ENCODE results near the gene RCCD1. TPM values are rescaled to one million over a fixed set of nuclear protein-coding genes. Genes with fewer than 3 reads are reported as not detected.

RCCD1 gene
- total and polyA plus RNA-seq, 2 of the 8 experiments (the other 6 are each of a cell fraction or from before 2014, with no cell fraction given) = 9.9 to 18.8 TPM

GRCh38 chr15:90966262-90966661, 11.6 kb downstream of the RCCD1 start:
- no peaks in the 10 kb centered on the region for H3K27me3 ChIP-seq (replicated peaks in 1 of 4; ENCODE audit: control insufficient read depth in 3 of 4, extremely low read depth in 1 of 4, insufficient read depth in 3 of 4, low read length in 3 of 4)
- no peak overlapping the region for H2AFZ ChIP-seq (ENCODE audit: low read length)
- H3K14ac ChIP-seq (ENCODE audit: insufficient read length) = no peak overlapping the region
- H2BK5ac ChIP-seq (ENCODE audit: low read depth, low read length) = no peak overlapping the region
- peaks cover 30 to 84% (median 62%) of the 10 kb centered on the region in 4 experiments for H3K36me3 ChIP-seq (ENCODE audit: control insufficient read depth in 2 of 4, insufficient read depth in 4 of 4, low read length in 3 of 4)
- H3K27ac ChIP-seq (ENCODE audit: low read depth, low read length) = no peak overlapping the region
- no peaks in the 10 kb centered on the region for H3K9me3 ChIP-seq (ENCODE audit: insufficient read depth in 2 of 2, low read depth in 1 of 2, low read length in 1 of 2)
- peaks cover 0 to 6% of the 10 kb centered on the region in 2 experiments; a peak in 1 of 4 replicates for H3K79me2 ChIP-seq (ENCODE audit: control insufficient read depth in 1 of 2, insufficient read depth in 2 of 2, low read length in 2 of 2)
- H3K23me2 ChIP-seq (ENCODE audit: low read depth, low read length) = no peaks in the 10 kb centered on the region
- no peak overlapping the region for H2BK120ac ChIP-seq (replicated peaks; ENCODE audit: low read depth, low read length)
- H3K18ac ChIP-seq (ENCODE audit: extremely low read depth, low read length) = no peak overlapping the region
- WGBS, 2 experiments (ENCODE audit: extremely low coverage in 1 of 2, insufficient coverage in 1 of 2, insufficient read length in 1 of 2, insufficient replicate concordance in 2 of 2, low coverage in 1 of 2, low lambda C conversion rate in 2 of 2, missing lambda C conversion rate in 1 of 2) = 89% methylated on average over 9 of the region's 9 CpGs; no CpG with 5 or more reads in 1 of the 2 experiments
- H3K4me3 ChIP-seq (ENCODE audit: extremely low read depth in 1 of 4, insufficient read depth in 2 of 4, low read depth in 3 of 4, low read length in 4 of 4) = no peak overlapping the region
- H3K4me1 ChIP-seq (replicated peaks in 1 of 4; ENCODE audit: control insufficient read depth in 3 of 4, insufficient read depth in 4 of 4, low read length in 3 of 4) = no peaks in the 10 kb centered on the region
- H4K8ac ChIP-seq (ENCODE audit: extremely low read depth, insufficient read depth, low read length) = no peak overlapping the region
- ChIA-PET POLR2A (ENCODE audit: partially characterized antibody) (interaction anchor here (0.6 to 1.5 kb wide), 6 partner anchors 9 to 384 kb away, joined by 3 to 8 read pairs (median 4); no protein-coding TSS in a partner anchor), CTCF (ENCODE audit: partially characterized antibody) (interaction anchor here (0.8 to 1.9 kb wide), 6 partner anchors 10 to 259 kb away, joined by 3 to 6 read pairs (median 4); no protein-coding TSS in a partner anchor)
- no peak overlapping the region for H3K9ac ChIP-seq (replicated peaks in 1 of 4; ENCODE audit: extremely low read depth in 1 of 4, low read depth in 3 of 4, low read length in 3 of 4)
- H3K79me1 ChIP-seq (ENCODE audit: low read depth, low read length) = no peaks in the 10 kb centered on the region
- H4K91ac ChIP-seq (replicated peaks; ENCODE audit: insufficient read length, low read length) = no peak overlapping the region
- no peak overlapping the region for H3K23ac ChIP-seq (ENCODE audit: insufficient read length)
- no peak overlapping the region for H2BK12ac ChIP-seq (ENCODE audit: low read depth, low read length)
- H2BK20ac ChIP-seq (ENCODE audit: low read length) = no peak overlapping the region
- H2BK15ac ChIP-seq (ENCODE audit: low read length) = no peak overlapping the region
- peaks cover 4 to 8% of the 10 kb centered on the region in 2 experiments for H4K20me1 ChIP-seq (replicated peaks in 1 of 2; ENCODE audit: control insufficient read depth in 1 of 2, insufficient read depth in 2 of 2, low read length in 2 of 2)
- H3K56ac ChIP-seq (replicated peaks; ENCODE audit: insufficient read length, low read depth, low read length) = no peak overlapping the region
- no peak overlapping the region for H4K5ac ChIP-seq (ENCODE audit: insufficient read length, low read depth, low read length)
- TF ChIP-seq POLR2AphosphoS5 (IDR thresholded peaks at IDR 0.05; ENCODE audit: low read depth, low read length) = peak; percentile 27; the same call in 1 of the 2 replicates
- no peak for TF ChIP-seq RAD21 (IDR thresholded peaks at IDR 0.05 in 1 of 2, conservative IDR thresholded peaks at IDR 0.05 in 1 of 2; ENCODE audit: low read depth in 2 of 2, low read length in 2 of 2)
- H3K4ac ChIP-seq (replicated peaks; ENCODE audit: insufficient read length, low read depth, low read length) = no peak overlapping the region
- FAIRE-seq (no peak), DNase-seq (ENCODE audit: low read depth in 1 of 2, low spot score in 2 of 2) (no peak)
- H3K4me2 ChIP-seq (ENCODE audit: insufficient read depth in 1 of 2, low read depth in 2 of 2, low read length in 2 of 2) = no peak overlapping the region
- H2AK5ac ChIP-seq (ENCODE audit: low read depth, low read length) = no peak overlapping the region

All from H1 (cell line).